Spinal cord (tissue), 10 donors: ENCODE results near the gene RBMXL3. TPM values are rescaled to one million over a fixed set of nuclear protein-coding genes. Genes with fewer than 3 reads are reported as not detected.
A peak's percentile ranks its signal among the peaks of the same experiment; 100 is the strongest.

Experiments
- DNase-seq, 6 donors: peaks; one replicate each; pipeline versions ENCODE4 v3.0.0 to v3.0.0-alpha.2; 2013 to 2015; ENCODE audit warnings: low spot score in 6 of 6, low read depth in 4 of 6
- H3K27ac ChIP-seq: one replicate; pipeline ENCODE4 v1.5.1; 2013; ENCODE audit warnings: low read depth, low read length, control low read depth
- H3K27me3 ChIP-seq: one replicate; pipeline ENCODE4 v1.6.1; 2013; ENCODE audit warnings: low read length; ENCODE audit not compliant: control insufficient read depth, insufficient read depth
- H3K36me3 ChIP-seq: one replicate; pipeline ENCODE4 v1.6.1; 2013; ENCODE audit warnings: low read length; ENCODE audit not compliant: control insufficient read depth, insufficient read depth
- H3K4me1 ChIP-seq: one replicate; pipeline ENCODE4 v1.6.1; 2013; ENCODE audit warnings: low read length; ENCODE audit not compliant: control insufficient read depth, insufficient read depth
- H3K4me3 ChIP-seq: one replicate; pipeline ENCODE4 v1.5.1; 2013; ENCODE audit warnings: low read depth, low read length, control low read depth
- H3K9me3 ChIP-seq: one replicate; pipeline ENCODE4 v1.6.1; 2013; ENCODE audit warnings: low read length; ENCODE audit not compliant: control insufficient read depth, insufficient read depth
- WGBS: methylation state at CpG from one replicate; pipeline ENCODE4 v1.1.5; 2013; ENCODE audit warnings: missing lambda C conversion rate; ENCODE audit not compliant: insufficient coverage; 5-methylcytosine and 5-hydroxymethylcytosine counted together
- polyA plus RNA-seq, 2 donors: library from polyadenylated mRNA; unstranded; fragments of 120-200 nt; gene quantifications; one replicate each; pipeline ENCODE4 v1.2.1, GENCODE V29; 2013; ENCODE audit not compliant: insufficient read length in 2 of 2
- total RNA-seq, 2 donors: library from RNA; depleted of rRNA in 1 of 2; stranded (reverse); fragments of 120-200 nt in 1 of 2; fragments of >200 nt in 1 of 2; gene quantifications; one replicate each; pipeline versions ENCODE4 v1.2.3 to v1.2.4, GENCODE V29; 2013 to 2014
- donor health status: healthy.

RBMXL3 gene
- total and polyA plus RNA-seq, 4 donors, result not detected

DNA sequence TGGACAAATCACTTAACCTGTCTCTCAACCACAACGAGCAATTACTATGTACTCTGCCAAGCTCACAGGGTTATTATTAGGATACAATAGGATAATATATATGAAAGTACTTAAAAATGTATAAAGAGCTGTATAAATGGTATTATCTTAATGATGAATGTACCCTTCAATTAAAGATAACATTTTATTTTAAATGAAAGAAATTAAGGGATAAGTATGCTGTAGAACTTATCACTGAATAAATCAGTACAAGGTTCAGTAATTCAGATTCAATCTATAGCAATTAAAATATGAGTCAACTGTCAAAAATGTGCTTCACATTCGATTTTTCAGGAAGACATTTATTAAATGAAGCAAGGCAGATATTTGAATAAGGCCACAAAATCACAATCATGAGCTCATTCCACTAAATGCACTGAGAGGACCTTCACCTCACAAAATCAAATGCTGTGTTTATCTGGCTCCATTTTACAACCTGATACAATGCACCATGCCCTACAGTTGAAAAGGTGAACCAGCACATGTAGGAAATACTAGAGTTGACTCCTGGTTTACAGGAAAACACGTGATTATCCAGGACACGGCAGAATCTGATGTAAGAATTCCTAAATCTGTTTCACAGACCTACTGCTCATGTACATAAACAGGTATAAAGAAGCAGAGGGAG is 40.3 kb downstream of the RBMXL3 start:
- no peak overlapping the region for H3K4me3 ChIP-seq
- no CpG with 5 or more reads among the region's 4 CpGs for WGBS

DNA sequence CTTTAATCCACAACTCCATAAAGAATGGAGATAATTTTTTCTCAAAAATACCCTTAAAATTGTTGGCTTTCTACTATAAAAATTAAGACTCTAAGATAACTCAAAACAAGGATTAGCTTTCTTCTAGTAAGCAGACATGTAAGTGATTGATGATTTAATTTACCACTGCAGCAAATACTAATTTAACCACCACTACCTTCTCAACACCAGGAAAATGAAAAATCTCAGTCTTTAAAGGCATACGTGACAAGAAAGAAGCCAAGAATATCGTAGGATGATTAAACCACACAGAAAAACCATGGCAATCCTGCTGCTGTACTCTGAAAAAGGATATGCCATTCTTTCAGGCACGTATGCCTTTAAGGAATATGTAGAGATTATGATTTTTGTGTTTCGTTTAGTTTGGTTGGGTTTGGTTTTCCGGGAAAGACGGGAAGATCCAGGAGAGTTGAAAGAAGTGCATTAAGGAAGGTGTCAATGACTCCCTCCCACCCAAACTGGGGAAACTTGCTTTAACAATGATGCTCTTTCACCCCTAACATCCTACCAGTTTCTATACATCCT is 43.8 kb downstream of the RBMXL3 start:
- Histone ChIP-seq H3K36me3 (no peaks in the 10 kb centered on the region), H3K9me3 (no peaks in the 10 kb centered on the region), H3K27ac (peak overlapping the region; percentile 25), H3K4me1 (no peaks in the 10 kb centered on the region), H3K27me3 (peaks cover 21% of the 10 kb centered on the region), H3K4me3 (peak overlapping the region; percentile 63)
- peak in 1 of 6 donors; percentile 43 for DNase-seq
- 5% methylated on average over 2 of the region's 6 CpGs for WGBS

More for the DNA sequence above, 40.3 kb downstream of the RBMXL3 start:
- H3K4me1 ChIP-seq, result no peaks in the 10 kb centered on the region
- H3K9me3 ChIP-seq, result no peaks in the 10 kb centered on the region
- H3K27me3 ChIP-seq, result peaks cover 18% of the 10 kb centered on the region
- H3K27ac ChIP-seq, result no peak overlapping the region
- no peak for DNase-seq
- no peaks in the 10 kb centered on the region for H3K36me3 ChIP-seq

DNA sequence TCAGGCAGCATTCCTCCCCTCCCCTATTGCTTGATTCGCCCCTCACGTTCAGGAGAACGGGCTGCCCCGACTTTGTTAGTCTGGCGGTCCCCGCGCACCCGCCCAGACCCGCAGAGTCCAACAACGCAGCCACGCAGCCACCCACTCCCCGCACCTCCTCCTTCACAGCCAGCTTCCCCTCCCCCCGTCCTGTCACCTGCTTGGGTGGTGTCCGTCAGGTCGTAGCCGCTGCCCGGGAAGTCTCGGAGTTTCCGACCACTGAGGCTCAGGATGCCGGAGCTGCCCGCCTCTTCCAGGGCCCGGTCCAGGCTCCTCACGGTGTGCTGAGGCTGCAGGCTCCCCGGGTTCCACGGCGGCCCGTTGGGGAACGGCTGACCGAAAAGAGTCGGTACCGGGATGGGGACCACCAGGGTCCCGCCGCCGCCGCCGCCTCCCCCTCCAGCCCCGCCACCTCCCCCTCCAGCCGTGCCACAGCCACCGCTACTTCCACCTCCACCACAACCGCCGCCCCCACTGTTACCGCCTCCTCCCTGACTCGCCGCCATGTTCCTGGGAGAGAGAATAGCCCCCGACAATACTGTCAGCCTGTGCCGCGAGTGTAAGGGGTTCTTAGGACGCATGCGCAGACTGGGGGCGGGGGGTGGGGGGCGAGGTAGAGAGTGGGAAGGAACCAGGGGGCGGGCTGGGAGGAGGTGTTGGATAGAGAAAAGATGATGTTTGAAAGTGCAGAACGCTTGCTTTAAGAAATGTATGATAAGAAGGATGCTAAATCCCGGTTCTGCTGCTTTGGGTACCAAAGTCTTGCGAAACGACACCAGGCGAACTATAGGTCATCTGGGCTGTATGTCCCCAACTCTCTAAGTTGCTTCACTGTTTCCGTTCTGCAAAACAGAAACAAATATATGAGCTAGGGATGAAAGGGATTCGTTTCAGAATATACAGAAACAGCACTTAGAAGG is 44.6 kb downstream of the RBMXL3 start, which contains the start of gene LRCH2:
Gene LRCH2, minus strand, starts transcription at position 600 of the 959 bp plus-strand sequence. Its CDS starts 55 bp downstream, at position 545.
- H3K27ac ChIP-seq, result peak within 1 kb of the TSS; percentile 25
- 10% methylated on average over 41 of the region's 59 CpGs for WGBS

DNA sequence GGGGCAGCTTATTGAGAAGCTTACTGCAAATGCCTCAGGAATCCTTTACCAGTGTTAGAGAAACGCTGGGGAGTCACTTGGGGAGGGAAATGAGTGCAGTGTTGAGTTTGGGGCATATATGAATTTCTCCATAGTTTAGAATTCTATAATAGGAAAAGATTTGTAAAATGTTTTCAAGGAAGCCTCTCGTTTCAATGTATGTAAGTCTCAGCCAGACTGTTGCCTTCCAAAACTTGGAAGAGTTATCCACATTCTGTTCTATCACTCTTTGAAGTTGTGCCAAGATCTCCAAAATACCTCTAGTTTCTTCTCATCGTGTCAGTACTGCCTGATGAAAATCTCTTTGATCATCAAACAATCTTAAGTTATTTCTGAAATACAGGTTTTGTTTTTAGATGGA is 45.3 kb downstream of the RBMXL3 start:
- Histone ChIP-seq H3K36me3 (no peaks in the 10 kb centered on the region), H3K4me3 (peak overlapping the region; percentile 63), H3K9me3 (no peaks in the 10 kb centered on the region), H3K27ac (no peak overlapping the region), H3K4me1 (no peaks in the 10 kb centered on the region), H3K27me3 (peaks cover 21% of the 10 kb centered on the region)
- WGBS, result no CpG with 5 or more reads among the region's 3 CpGs
- peak in 1 of 6 donors; percentile 59 for DNase-seq

More for the DNA sequence above, 44.6 kb downstream of the RBMXL3 start, which contains the start of gene LRCH2:
- H3K4me3 ChIP-seq, result peak within 1 kb of the TSS; percentile 63
- H3K36me3 ChIP-seq, result no peaks in the 10 kb centered on the region
- DNase-seq, result peak in 5 of 6 donors; percentile 54 to 93 (median 58)
- H3K4me1 ChIP-seq, result no peaks in the 10 kb centered on the region
- peaks cover 21% of the 10 kb centered on the region for H3K27me3 ChIP-seq
- H3K9me3 ChIP-seq, result no peaks in the 10 kb centered on the region

DNA sequence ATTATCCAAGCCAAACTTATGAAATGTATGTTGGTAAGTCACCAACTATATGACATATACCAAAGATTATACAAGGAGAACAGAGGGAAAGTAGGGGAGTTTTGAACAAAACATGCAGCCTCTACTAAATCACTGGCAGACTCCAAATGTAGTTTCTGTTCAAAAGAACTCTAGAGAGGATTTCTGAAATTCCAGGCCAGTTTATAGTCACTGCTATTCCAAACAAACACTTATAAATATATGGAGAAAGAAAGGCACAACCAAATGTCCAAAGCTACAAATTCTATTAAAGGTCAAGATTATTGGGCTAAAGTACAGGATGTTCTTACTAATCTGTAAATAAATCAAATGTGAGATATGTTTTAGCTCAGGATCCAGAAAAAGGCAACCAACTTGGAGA is 47.4 kb downstream of the RBMXL3 start:
- no peaks in the 10 kb centered on the region for H3K4me1 ChIP-seq
- H3K27me3 ChIP-seq, result peaks cover 21% of the 10 kb centered on the region
- no peaks in the 10 kb centered on the region for H3K9me3 ChIP-seq
- DNase-seq, result no peak
- no peak overlapping the region for H3K27ac ChIP-seq
- no peaks in the 10 kb centered on the region for H3K36me3 ChIP-seq
- no peak overlapping the region for H3K4me3 ChIP-seq

DNA sequence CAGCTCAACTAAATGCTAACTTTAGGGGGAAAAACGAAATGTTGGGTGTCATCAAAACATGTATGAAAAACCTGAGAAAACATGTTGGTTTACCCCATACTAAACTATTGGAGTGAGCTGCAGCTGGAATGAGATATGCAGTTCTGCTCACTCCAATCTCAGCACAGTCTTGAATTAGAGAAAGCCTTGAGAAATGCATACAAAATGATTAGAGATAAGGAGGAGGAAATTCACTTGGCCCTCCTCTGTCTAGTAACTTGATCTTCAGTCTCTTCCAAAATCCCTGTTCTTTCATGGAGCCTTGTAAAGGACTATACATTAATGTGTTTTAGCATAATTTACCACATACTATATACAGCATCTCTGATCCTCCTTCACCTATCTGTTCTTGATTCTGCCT is 47.8 kb downstream of the RBMXL3 start:
- Histone ChIP-seq H3K27ac (no peak overlapping the region), H3K4me3 (no peak overlapping the region), H3K36me3 (no peaks in the 10 kb centered on the region), H3K9me3 (no peaks in the 10 kb centered on the region), H3K4me1 (no peaks in the 10 kb centered on the region), H3K27me3 (peaks cover 21% of the 10 kb centered on the region)
- no CpG with 5 or more reads among the region's 1 CpG for WGBS
- no peak for DNase-seq

Other genes with a start within 250 kb of the RBMXL3 start
- 1 to 10 TPM in 1 of 2 donors, under 1 TPM in 1; 0.72 to 2.9 TPM for gene IL13RA2, start 171.8 kb upstream of the RBMXL3 start, total RNA-seq
- 1 to 10 TPM in 1 of 2 donors, under 1 TPM in 1; 0.79 to 1.1 TPM for gene IL13RA2, start 171.8 kb upstream of the RBMXL3 start, polyA plus RNA-seq
- 10 to 100 TPM in 1 of 2 donors, 1 to 10 TPM in 1; 8.5 to 20.4 TPM for gene LRCH2, start 44.7 kb downstream of the RBMXL3 start, total RNA-seq
- gene LRCH2, start 44.7 kb downstream of the RBMXL3 start, polyA plus RNA-seq, result 10 to 100 TPM; 11.3 to 16.0 TPM
- gene LUZP4, start 100.3 kb downstream of the RBMXL3 start, total RNA-seq, result not detected
- gene LUZP4, start 100.3 kb downstream of the RBMXL3 start, polyA plus RNA-seq, result not detected